Myocyte (in vitro differentiated cells): ENCODE results near the gene SPATA2. TPM values are rescaled to one million over a fixed set of nuclear protein-coding genes. Genes with fewer than 3 reads are reported as not detected.
"Not testable (repeated sequence)": the region's sequence is repeated elsewhere in the genome, so short reads cannot be mapped to it uniquely, and the experiment has no call there.

Source experiments
- DNase-seq: peaks from one replicate; pipeline ENCODE4 v3.0.0-alpha.2; 2012; ENCODE audit warnings: low read depth
- total RNA-seq: library from RNA; depleted of rRNA; stranded (reverse); fragments of >200 nt; gene quantifications from 2 replicates; pipeline ENCODE4 v1.2.3, GENCODE V29; 2014

SPATA2 gene
- total RNA-seq, 1 donor from 2014 or later, result 4.1 TPM

DNA sequence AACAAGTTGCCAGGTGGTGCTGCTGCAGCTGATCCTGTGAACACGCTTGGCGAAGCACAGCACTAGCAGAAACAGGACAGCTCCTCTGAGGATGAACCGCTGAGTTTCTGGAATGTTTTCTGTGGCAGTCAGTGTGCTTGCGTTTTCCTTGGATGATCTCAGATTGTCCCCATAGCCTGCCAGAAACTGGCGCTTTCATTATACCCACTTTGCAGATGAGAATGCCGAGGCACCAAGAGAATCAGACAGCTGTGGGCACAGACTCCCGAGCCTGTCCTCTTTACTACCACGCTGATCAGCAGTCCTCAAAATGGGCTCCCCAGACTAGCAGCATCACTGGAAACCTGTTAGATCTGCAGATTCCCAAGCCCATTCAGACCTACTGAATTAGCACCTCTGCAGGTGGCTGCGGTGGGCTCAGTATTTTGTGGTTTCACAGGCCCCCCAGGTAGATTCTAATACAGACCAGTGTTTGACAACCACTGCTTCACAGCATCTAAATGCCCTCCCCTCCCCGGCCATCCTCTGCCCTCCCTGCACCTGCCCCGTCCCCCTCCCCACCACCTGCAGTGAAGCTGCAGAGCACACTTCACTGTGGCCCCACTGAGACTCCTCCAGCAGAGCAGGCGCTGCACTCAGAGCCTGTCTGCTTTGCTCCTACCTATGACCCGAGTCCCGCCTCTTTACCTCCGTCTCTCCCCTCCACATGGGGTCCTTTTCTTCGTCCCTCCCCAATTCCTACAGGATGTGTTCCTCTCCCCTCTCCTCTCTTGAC is 29.6 kb downstream of the SPATA2 start:
- DNase-seq, result no peak

DNA sequence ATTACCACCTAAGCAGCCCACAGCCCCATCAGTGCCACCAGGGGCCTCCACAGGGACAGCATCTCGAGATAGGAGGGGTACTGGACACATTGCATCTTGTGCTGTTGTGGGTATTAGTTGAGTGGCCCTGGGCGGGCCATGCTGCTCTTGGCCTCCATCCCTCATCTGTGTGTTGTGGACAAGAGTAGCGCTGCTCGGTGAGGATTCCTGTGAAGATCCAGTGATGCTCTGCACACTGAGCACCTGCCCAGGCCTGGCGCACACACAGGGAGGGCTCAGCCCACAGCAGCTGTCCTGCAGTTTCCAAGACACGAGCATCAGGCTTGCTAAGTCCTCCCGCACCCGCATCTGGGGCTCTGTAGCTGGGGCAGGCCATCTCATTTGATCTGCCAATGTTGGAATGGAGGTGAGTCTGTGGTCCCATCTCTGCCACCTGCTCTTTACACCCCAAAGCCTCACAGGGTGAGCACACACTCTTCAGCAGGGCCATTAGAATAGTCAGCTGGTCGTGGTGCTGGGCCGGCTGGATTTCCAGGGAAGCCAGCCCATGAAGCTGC is 32.0 kb downstream of the SPATA2 start:
- peak; percentile 70 for DNase-seq

GRCh38 chr20:49882171-49882970 is 33.0 kb downstream of the SPATA2 start:
- DNase-seq, result peak; percentile 34

- DNase-seq, result no peak
Observed at GRCh38 chr20:49880724-49881445, 34.4 kb downstream of the SPATA2 start.

DNA sequence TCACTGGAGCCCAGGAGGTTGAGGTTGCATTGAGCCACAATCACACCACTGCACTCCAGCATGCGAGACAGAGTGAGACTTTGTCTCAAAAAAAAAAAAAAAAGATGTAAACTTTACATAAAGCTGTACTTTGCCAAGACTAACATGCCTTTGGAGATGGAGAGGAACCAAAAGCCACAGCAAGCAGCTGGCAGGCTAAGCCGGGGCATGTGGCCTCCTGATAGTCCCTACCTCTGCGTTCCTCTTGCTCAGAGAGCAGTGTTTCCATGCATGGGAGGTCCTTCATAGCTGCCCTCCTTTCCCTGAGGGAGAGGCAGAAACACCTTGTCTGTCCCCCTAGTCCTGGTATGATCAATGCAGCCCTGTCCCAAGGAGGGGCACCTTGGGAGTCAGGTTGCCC is 35.2 kb downstream of the SPATA2 start:
- peak; percentile 33 for DNase-seq

- no peak for DNase-seq
Observed at GRCh38 chr20:49878977-49879376, 36.4 kb downstream of the SPATA2 start.

DNA sequence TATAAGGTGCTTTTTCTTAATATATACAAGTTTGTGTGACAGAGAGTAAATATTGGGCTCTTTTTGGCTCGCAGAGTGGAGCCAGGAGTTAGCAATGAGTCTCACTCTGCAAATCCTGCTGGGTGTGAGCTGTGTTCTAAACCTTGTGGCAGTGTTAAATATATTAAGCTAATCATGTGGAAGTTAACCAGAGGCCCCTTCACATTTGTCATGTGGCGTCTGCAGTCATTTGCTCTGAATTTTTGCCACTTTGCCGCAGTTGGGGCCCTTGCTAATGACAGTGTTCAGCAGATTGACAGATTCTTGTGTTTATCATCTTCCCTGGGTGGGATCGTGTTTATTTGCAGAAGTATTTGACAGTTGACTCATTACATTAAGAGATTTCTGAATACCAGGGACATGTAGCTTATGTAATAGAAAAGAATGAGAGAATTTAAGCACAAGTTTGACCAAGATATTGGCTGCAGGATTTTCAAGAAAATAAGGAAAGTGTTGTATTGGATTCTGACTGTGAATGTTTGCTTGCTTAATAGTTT is 37.9 kb downstream of the SPATA2 start:
- no peak for DNase-seq

DNA sequence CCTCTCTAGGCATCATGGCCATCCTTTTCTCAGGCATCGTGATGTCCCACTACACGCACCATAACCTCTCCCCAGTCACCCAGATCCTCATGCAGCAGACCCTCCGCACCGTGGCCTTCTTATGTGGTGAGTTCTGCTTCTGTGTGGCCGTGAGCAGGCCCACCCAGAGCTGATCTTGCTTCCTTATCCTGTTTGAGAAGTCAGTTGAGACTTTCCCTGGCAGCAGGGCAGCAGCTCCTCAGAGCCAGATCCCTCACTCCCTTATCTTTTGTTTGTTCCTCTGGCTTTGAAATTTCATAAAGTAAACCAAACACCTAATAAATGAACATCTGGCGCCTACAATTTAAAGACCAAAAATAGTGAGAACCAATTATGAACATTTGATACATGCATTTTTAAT is 40.6 kb downstream of the SPATA2 start:
- no peak for DNase-seq

GRCh38 chr20:49872056-49872455 is 43.3 kb downstream of the SPATA2 start:
- no peak for DNase-seq

DNA sequence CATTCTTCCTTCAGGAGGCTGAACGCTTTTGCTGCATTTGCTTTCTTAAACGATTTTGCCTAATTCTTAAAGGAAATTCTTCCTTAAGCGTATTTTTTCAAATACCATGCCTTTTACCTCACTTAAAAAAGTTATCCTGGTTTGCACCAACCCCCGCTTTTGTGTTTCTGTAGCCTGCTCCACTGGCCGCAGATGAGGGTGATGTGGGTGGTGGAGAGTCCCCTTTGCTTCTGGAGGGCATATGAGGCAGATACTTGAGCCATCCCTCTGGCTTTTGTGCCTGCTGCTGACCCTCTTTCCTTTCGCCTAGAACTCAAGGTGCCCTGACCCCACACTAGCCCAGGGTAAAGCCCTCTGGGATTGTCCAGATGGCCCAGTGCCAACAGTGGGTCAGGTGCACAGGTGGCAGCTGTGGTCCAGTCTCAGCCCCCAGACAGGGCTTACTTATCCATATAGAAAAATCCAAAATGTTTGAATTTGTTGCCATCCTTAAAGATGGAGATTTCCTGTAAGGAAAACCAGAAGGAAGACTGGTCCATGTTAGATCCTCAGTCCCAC is 43.9 kb downstream of the SPATA2 start:
- DNase-seq, result no peak

DNA sequence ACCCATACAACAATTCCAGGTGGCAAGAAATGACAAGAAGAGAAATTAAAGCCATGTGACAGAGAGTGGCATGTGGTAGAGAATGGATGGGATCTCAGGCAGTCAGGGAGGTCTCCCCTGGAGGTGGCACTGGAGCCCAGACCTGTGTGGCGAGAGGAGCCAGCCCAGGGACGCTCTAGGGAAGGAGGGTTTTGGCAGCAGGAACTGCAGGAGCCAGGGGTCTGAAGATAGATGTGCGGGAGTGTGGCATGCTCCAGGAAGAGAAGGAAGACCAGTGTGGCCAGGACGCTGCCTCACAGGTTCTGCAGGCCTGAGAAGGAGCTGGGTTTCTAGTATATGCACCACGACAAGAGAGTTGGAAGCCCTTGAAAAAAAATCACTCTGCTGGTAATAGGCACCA is 45.1 kb downstream of the SPATA2 start:
- no peak for DNase-seq

DNA sequence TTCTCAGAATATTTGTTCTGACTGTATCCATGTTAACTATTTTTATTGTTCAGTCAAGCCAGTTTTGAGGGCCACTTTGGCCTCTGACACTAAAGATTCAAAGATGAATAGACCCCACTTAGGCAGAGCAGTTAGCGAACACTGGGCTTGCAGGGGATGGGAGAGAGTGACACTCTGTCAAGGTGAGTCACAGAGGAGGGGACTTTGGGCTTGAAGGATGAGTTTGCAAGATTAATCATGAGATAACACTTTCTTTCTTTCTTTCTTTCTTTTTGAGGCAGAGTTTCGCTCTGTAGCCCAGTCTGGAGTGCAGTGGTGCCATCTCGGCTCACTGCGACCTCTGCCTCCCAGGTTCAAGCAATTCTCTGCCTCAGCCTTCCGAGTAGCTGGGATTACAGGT is 46.4 kb downstream of the SPATA2 start:
- DNase-seq, result no peak

DNA sequence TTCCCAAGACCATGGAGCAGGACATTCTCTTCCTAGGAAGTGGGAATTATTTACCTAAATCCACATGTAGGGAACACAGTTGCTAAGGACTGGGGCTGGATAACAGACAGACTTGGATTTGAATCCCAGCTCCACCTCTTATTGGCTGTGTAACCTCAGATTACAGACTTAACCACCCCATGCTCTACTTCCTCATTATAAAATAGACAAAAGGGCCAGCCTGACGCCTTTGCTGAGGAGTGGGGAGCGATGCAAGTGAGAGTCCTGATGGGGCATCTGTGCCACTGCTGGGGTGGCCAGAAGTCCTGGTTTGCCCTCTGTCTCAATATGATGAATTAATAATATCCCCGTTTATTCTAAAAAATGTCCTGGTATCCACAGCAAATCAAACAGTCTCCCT is 46.8 kb downstream of the SPATA2 start:
- no peak for DNase-seq

DNA sequence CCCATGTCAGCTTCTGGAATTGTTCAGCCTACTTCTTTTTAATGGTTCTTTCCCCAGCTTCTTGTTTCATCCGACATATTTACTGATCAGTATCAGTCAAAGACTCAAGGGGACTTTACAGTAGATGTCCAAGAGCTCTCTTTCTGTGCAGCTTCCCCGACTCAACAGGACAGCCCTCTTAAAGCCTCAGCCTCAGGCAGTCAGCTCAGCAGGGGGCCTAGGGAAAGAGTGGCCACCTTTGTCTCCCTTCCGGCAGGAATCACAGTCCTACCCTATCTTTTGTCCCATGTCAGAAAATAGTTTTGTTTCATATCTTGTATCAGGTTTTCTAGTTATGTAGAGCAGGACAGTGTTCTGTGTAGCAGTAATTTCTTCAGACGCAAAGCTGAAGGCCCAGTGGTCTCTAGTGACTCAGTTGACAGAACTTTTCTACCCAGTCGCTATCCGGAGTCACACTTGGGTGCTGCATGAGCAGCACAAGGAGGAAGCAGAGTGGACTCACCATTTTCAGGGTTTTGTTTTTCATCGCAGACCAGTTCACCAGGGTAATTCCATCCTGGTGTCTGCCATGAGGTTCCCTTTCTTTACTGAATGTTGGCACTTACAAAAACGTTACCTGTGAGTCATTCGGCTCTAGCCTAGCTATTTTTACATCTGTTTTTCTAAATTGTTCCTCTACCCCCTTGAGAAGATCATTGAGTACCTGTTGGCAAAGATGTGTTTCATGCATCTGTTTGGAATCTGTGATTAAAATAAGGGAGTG is 47.7 kb downstream of the SPATA2 start:
- DNase-seq, result no peak

DNA sequence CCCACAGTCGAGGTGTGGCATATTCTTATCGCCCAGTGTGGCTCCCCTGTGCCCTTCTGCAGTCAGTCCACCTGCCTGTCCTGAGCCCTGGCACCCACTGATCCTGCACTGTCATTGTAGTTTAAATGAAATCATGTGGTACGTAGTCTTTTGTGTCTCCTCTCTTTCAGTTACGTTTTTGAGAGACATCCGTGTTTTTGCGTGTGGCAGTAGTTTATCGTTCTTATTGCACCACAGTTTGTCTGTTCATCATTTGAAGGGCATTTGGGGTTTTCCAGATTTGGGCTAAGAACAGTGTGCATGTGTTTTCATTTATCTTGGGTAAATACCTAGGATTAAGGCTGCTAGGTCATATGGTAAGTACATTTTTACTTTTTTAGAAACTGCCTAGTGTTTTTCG is 49.3 kb downstream of the SPATA2 start:
- no peak for DNase-seq

DNA sequence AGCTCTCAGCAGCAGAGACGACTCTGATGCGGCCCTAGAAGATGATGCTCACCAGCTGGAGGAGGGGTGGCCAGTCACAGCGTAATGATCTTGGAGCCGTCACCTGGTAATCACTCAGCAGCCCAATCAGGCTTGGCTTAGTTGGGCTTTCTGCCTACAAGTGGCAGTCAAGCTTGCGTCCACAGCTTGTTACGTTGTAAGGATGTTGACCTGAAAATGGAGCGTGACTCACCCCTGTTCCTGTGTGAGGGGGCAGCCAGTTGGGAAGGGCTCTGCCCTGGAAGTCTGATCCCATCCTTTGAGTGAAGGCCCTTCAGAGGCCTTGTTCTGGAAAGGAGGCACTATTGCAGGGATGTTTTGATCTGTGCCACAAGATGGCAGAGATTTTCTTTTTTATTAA is 49.8 kb downstream of the SPATA2 start:
- peak; percentile 19 for DNase-seq

DNA sequence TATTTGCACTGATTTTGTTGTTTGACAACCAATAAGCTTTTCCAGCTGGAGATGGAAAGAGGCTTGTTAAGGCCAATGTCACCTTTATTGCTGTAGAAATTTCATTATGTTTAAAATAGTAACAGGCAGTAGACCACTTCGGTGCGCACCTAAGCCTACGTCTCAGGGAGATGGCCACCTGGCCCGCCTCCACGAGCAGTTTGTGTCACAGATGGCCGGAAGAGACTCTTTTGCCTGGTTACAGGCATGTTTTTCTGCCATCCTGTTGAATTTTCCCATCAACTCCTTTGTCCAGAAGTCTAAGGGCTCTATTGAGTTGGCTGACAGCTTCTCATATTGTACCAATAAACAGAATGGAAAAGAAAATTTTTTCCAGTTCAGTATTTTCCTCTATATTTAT is 51.7 kb downstream of the SPATA2 start:
- no peak for DNase-seq

- DNase-seq, result no peak
Observed at GRCh38 chr20:49862607-49863200, 52.6 kb downstream of the SPATA2 start.

DNA sequence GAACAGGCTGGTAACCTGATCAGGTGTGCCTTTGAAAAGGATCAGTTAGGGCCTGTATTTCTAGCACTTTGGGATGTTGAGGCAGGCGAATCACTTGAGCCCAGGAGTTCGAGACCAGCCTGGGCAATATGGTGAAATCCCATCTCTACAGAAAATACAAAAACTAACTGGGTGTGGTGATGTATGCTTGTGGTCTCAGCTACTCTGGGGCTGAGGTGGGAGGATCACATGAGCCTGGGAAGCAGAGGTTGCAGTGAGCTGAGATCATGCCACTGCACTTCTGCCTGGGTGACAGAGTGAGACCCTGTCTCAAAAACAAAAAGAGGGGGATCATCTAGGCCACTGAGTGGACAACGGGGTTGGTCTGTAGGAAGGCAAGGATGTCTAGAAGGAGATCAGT is 54.1 kb downstream of the SPATA2 start:
- DNase-seq, result not testable (repeated sequence)

GRCh38 chr20:49859807-49860206 is 55.5 kb downstream of the SPATA2 start:
- DNase-seq, result no peak
